ENCODE measurements around the gene MBD2.

MBD2 gene

DNA sequence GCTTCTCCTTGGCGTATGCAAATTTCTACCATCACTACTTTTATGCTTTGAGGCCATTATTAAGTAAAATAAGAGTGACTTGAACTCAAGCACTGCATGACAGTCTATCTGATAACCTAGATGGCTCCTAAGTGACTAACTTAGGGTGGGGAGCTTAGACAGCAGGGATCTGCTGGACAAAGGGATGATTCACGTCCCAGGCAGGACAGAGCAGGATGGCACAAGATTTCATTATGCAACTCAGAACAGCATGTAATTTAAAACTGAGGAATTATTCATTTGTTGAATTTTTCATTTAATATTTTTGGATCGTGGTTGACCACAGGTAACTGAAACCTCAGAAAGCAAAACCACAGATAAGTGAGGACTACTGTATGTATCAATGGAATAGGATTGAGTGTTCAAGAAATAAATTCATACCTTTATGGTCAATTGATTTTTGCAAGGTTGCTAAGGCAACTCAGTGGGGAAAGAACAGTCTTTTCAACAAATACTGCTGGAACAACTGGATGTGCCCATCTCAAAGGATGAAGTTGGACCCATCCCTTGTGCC is 115.3 kb downstream of the MBD2 start:
- no peak for DNase-seq (ENCODE audit: low read depth in 1 of 2, low spot score in 1 of 2)

GRCh38 chr18:54102123-54102522 is 122.3 kb downstream of the MBD2 start:
- DNase-seq (ENCODE audit: low read depth in 1 of 2, low spot score in 1 of 2), result no peak

Measured in activated CD4-positive, alpha-beta T cell treated with anti-CD3 and anti-CD28 coated beads, Interleukin-2, amount 50 U/mL, for 24 hours (primary cell).